Measurements from ENCODE around the gene NAGPA. TPM values are rescaled to one million over a fixed set of nuclear protein-coding genes. Genes with fewer than 3 reads are reported as not detected.
"Not testable (repeated sequence)": the region's sequence is repeated elsewhere in the genome, so short reads cannot be mapped to it uniquely, and the experiment has no call there.

The NAGPA gene
- total RNA-seq = 10 to 100 TPM; 19.6 to 34.7 (median 26.0) TPM

GRCh38 chr16:5033256-5034166 is at the start of gene NAGPA:
NAGPA (minus strand) TSS chr16:5033935; CDS start chr16:5033914, 21 bp downstream.
- intact Hi-C loops (cut with DNase I) = no loop called here
- no peak for DNase-seq
- H3K27me3 ChIP-seq = no peaks in the 10 kb centered on the region
- H3K9me3 ChIP-seq = no peaks in the 10 kb centered on the region
- peak within 1 kb of the TSS; percentile 86 to 95 (median 90) for H3K4me3 ChIP-seq
- peaks cover 0 to 32% (median 14%) of the 10 kb centered on the region in 3 donors for H3K4me1 ChIP-seq
- 0% methylated on average over 6 to 17 of the region's 104 CpGs for WGBS, 2 donors
- H3K36me3 ChIP-seq = peaks cover 0 to 26% (median 0%) of the 10 kb centered on the region in 3 donors
- H3K27ac ChIP-seq = peak within 1 kb of the TSS; percentile 67 to 84 (median 81)
- TF ChIP-seq POLR2A (IDR thresholded peaks at IDR 0.05) (peak in 2 of 4 donors; percentile 33 to 36), CTCF (IDR thresholded peaks at IDR 0.05) (peak in 2 of 6 experiments; percentile 13 to 20)

GRCh38 chr16:5080996-5081395 is 47.3 kb upstream of the NAGPA start:
- intact Hi-C loops (cut with DNase I); H3K27me3 ChIP-seq; DNase-seq; H3K9me3 ChIP-seq; H3K4me3 ChIP-seq; H3K27ac ChIP-seq; H3K4me1 ChIP-seq: not testable (repeated sequence)
- peaks cover 0 to 95% (median 0%) of the 10 kb centered on the region in 3 donors for H3K36me3 ChIP-seq
- 0 to 53% methylated on average over 1 to 5 of the region's 9 CpGs for WGBS, 2 donors

GRCh38 chr16:5080461-5080860 is 46.7 kb upstream of the NAGPA start:
- H3K36me3 ChIP-seq = peaks cover 0 to 95% (median 0%) of the 10 kb centered on the region in 3 donors
- H3K4me1 ChIP-seq; DNase-seq; H3K27ac ChIP-seq; H3K9me3 ChIP-seq; intact Hi-C loops (cut with DNase I); H3K4me3 ChIP-seq; H3K27me3 ChIP-seq: not testable (repeated sequence)
- 80 to 100% methylated on average over 1 to 2 of the region's 12 CpGs for WGBS, 2 donors

GRCh38 chr16:5078626-5079025 is 44.9 kb upstream of the NAGPA start:
- Histone ChIP-seq H3K27me3 (no peaks in the 10 kb centered on the region), H3K4me1 (peaks cover 0 to 9% (median 0%) of the 10 kb centered on the region in 3 donors), H3K4me3 (no peak overlapping the region), H3K27ac (no peak overlapping the region), H3K36me3 (peaks cover 0 to 98% (median 0%) of the 10 kb centered on the region in 3 donors), H3K9me3 (no peaks in the 10 kb centered on the region)
- no peak for DNase-seq
- WGBS, 2 donors = 92 to 94% methylated on average over 3 to 4 of the region's 17 CpGs
- intact Hi-C loops (cut with DNase I) = no loop called here
- TF ChIP-seq CTCF (IDR thresholded peaks at IDR 0.05) = no peak
- TF ChIP-seq POLR2A (IDR thresholded peaks at IDR 0.05) = no peak

- WGBS, 2 donors = 89 to 96% methylated on average over 10 to 12 of the region's 13 CpGs
Observed at GRCh38 chr16:5077304-5077703, 43.6 kb upstream of the NAGPA start.

More at GRCh38 chr16:5077304-5077703, 43.6 kb upstream of the NAGPA start:
- Histone ChIP-seq H3K36me3 (peaks cover 0 to 88% (median 0%) of the 10 kb centered on the region in 3 donors), H3K4me1 (peaks cover 0 to 20% (median 7%) of the 10 kb centered on the region in 3 donors), H3K9me3 (no peaks in the 10 kb centered on the region), H3K4me3 (no peak overlapping the region), H3K27ac (no peak overlapping the region), H3K27me3 (no peaks in the 10 kb centered on the region)
- TF ChIP-seq CTCF (IDR thresholded peaks at IDR 0.05) (no peak), POLR2A (IDR thresholded peaks at IDR 0.05) (no peak)
- DNase-seq = no peak
- intact Hi-C loops (cut with DNase I) = no loop called here

All from esophagus squamous epithelium (tissue), 5 donors.